ENCODE measurements around the gene XCR1.
"Not testable (repeated sequence)": the region's sequence is repeated elsewhere in the genome, so short reads cannot be mapped to it uniquely, and the experiment has no call there.

XCR1 gene

DNA sequence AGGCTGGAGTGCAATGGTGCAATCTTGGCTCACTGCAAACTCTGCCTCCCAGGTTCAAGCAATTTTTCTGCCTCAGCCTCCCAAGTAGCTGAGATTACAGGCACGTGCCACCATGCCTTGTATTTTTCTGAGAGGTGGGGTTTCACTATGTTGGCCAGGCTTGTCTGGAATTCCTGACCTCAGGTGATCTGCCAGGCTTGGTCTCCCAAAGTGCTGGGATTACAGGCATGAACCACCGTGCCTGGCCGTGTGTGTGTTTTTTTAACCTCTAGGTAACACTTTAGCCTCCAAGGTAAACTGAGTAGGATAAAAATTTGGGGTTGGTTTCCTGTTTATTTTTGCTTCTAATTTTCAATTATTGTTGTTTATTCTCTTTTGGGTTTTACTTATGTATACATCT is 10.8 kb upstream of the XCR1 start:
- not testable (repeated sequence) for DNase-seq

DNA sequence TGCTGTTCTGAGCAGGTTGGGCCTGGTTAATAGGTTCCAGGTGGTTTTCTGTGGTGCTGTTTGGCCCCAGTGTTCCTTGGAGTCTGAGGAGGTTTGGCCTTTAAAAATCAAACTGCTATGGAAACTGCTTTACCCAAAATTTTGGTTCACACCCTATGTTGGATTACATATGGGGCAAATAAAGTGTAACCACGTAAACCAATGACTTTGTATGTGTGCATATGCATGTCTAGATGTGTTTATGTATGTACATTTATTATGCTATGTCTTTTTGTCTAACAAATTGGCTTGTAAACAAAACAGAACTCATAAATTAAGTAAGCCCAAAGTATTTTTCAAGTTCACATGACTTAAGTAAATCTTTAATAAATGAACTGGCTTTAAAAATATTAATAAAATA is 8.9 kb upstream of the XCR1 start:
- no peak for DNase-seq

DNA sequence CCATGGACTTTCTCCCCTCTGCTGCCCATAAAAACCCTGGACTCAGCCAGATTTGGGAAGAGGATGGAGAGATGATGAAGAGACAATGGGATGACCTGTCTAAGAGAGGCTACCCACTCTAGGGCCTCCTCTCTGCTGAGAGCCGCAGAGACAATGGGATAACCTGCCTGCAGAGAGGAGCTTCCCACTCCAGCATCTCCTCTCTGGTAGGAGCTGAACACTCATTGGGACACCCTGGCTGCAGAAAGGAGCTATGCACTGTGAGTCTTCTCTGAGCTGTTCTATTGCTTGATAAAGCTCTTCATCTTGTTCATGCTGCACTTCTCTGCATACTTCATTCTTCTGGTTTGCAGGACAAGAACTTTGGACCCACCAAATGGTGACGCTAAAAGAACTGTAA is 4.5 kb upstream of the XCR1 start:
- no peak for DNase-seq

DNA sequence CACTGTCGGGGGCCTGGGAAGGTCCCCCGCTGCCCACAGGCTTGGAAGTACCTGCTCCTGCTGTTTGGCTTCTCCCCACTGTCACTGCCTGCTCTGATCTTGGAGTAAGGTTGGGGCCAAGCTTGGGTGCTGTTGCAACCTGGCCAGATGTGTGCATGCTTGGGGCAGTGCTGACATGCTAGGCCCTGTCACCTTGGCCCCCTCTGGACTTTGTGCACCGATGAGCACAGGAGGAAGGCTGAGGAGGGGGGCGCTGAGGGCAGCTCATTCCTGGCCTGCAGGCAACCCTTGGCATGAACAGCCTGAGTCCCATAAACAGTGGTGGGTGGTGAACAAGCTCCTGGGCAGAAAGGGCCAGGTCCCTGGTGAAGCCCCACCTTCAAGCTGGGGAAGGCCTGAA is 4.0 kb upstream of the XCR1 start:
- DNase-seq = no peak

DNA sequence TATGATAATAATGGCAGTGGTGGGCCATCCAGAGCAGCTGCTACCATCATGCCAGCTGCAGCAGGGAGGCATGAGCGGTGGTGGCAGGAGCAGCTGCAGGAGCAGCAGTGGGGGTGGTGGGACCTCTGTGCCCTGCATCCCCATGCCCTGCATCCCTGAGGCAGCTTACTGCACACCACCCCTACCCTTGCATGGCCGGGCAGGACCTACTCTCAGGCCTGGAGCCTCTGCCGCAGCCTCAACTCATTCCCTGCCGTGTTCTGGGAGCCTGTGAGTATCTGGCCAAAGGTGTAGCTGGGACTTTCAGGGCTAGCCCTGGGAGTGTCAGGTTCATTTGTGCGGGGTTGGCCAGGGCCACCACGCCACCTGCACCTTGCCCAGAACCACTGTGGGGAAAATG is 3.3 kb upstream of the XCR1 start:
- no peak for DNase-seq

DNA sequence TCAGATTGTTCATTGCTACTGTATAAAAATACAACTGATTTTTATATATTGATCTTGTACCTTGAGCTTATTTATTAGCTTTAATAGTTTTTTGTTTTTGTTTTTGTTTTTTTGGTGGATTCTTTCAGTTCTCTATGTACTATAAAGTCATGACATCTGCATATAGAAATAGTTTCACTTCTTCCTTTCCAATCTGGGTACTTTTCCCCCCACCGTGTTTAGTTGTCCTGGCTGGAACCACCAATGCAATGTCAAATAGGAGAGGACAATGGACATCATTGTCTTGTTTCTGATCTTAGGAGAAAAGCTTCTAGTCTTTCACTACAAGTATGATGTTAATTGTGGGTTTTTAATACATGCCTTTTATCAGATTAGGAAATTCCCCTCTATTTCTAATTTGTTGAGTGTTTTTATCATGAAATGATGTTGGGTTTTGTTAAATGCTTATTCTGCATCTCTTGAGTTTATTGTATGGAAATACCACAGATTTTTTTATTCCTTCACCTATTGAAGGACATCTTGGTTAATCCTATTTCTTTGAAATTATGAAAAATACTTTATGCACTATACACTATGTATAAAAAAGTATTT is 2.8 kb upstream of the XCR1 start:
- no peak for DNase-seq

DNA sequence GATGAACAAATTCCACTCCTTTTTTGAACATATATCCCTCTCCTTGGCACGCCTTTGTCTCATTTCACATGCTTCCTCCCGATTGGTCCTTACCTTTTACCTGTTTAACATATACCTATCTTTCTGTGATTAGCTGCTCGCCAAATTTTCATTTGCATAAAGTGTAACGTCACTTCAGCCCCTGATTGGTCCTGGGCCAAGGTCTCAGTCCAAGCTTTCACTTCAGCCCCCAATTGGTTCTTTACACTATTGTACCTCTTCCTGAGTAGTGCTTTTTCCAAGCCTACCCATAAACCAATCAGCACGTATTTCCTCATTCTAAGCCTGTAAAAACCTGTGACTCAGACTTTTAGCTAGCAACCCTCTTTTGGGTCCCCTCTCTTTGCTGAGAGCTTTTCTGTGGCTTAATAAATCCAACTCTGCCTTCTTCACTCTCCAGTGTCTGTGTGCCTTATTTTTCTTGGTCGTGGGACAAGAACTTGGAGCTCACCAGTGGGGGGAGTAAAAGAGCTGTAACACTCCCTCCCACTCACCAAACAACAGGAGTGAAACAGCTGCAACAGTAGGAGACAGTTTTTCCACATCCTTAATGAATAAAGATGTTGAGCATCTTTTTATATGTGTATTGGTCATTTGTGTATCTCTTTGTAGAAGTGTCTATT is 584 bp upstream of the XCR1 start:
- no peak for DNase-seq

DNA sequence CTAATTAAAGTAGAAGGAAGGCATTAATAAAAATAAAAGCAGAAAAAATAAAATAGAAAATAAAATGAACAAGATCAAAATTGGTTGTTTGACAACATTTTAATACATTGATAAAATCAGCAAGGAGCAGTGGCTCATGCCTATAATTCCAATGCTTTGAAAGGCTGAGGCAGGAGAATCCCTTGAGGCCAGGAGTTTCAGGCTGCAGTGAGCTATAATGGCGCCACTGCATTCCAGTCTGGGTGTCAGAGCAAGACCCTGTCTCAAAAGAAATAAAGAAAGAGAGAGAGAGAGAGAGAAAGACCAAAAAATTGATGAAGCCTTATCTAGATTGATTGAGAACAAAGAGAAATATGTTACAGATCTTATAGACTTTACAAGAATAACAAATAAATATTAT is 2.1 kb downstream of the XCR1 start:
- DNase-seq = peak; percentile 72

DNA sequence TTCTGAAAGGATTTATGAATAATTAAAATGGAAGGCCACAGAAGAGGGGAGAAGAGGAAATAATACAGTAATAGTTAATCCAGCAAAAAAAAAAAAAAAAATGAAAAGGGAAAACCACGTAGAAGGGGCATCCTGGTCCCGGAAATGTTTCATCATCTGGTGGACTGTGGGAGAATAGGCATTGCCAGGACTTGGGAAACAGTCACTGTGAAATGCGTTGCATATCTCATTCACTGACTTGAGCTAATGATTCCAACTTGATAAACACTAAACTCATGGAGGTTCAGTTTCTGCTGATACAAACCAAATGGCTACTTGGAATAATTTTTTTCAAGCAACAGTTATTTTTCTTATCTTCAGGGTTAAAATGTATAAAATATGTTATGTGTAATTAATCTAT is 3.2 kb downstream of the XCR1 start:
- no peak for DNase-seq

DNA sequence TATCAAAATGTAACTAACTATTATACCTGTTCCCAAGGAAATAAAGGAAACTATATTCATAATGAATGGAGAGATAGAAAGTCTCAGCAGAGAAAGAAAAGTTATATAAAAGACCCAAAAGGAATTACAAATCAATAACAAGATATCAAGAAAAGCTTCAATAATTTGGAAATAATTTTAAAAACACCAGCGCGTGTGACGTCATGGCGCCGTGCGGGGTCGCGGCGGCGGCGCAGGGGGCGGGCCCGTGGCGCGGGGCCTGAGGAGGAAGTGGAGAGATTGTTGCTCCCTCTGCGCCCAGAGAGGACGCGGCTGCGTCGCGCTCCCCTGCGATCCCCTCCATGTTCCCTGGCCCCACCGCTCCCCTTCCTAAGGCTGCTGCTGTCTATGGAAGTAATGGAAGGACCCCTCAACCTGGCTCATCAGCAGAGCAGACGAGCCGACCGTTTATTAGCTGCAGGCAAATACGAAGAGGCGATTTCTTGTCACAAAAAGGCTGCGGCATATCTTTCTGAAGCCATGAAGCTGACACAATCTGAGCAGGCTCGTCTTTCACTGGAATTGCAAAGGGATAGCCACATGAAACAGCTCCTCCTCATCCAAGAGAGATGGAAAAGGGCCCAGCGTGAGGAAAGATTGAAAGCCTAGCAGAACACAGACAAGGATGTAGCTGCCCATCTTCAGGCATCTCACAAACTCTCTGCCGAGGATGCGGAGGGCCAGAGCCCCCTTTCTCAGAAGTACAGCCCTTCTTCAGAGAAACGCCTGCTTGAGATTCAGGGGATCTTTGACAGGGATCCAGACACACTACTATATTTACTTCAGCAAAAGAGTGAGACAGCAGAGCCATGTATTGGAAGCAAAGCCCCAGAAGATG is 4.1 kb downstream of the XCR1 start:
- no peak for DNase-seq

DNA sequence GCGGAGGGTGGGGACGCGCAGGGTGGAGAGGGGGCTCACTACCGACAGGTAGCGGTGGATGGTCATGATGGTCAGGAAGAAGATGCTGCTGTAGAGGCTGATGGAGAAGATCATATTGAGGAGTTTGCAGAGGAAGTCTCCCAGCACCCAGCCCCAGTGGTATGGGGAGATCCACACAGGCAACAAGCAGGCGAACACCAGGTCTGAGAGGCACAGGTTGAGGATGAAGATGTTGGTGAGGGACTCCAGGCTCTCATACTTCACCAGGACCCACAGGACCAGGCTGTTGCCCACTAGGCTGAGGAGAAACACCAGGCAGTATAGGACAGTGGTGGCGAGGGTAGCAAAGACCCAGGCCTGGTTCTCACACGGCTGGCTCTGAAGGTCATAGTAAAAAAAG is 5.8 kb downstream of the XCR1 start:
- no peak for DNase-seq

DNA sequence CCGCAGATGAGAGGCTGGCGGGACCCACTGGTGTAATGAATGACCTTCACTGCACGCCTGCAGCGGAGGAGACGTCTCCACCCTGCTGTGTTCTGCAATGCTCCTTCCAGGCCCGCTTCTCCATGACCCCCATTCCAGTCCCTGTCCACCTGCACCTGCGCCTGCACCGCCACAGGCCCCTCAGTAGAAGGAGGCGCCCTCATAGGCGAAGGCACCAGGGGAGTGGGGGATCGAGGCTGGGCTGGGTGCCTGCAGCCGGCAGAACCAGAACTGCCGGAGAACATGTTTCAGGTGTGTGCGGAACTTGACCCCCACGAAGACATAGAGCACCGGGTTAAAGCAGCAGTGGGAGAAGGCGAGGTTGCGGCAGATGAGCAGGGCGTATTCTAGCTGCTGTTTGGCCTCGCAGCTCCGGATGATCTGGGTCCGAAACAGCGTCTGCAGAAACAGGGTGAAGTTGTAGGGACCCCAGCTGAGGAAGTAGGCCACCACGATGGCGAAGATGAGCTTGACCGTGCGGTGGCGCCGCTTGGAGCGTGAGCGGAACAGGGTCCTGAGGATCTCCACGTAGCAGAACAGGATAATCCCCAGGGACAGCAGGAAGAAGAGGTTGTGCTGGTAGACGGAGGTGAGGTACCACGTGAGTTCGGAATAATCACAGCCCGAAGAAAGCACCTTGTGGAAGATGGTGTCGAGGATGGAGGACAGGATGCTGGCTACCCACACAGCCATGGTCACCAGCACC is 6.3 kb downstream of the XCR1 start:
- no peak for DNase-seq

DNA sequence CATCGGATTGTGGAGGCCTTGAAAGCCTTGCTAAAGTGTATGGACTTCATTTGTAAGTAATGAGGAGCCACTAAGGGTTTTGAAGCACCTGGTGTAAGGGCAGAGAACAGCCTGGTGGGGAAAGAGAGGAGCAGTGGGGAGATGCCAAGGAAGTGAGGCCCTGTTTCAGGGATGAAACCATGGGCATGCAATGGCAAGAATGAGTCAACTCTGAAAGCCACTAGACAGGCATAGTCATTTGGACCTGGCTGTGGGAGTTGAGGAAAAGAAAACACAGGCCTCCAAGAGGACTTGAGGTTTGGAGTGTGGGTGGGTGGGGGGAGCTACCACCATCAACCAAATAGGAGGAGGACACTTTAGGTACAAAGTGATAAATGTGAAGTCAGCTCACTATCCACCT is 7.6 kb downstream of the XCR1 start:
- no peak for DNase-seq

DNA sequence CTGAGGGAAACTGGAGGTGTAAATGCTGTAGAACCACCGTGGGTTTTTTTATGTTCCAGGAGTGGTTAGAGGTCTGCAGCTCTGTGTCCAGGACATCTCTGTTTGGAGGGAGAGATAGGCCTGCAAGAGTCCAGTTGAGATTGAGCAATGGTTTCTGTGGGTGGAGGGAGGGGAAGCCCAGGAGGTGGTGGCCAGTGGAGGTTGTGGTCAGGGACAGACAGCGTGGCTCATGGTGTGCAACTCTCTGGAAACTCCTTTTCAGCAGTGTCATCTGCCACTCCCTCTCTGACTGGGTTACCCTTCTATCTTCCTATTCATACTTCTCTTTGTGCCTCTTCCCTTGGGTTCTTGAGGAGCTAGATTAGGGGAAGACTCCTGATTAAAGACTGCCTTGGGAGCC is 9.6 kb downstream of the XCR1 start:
- no peak for DNase-seq

DNA sequence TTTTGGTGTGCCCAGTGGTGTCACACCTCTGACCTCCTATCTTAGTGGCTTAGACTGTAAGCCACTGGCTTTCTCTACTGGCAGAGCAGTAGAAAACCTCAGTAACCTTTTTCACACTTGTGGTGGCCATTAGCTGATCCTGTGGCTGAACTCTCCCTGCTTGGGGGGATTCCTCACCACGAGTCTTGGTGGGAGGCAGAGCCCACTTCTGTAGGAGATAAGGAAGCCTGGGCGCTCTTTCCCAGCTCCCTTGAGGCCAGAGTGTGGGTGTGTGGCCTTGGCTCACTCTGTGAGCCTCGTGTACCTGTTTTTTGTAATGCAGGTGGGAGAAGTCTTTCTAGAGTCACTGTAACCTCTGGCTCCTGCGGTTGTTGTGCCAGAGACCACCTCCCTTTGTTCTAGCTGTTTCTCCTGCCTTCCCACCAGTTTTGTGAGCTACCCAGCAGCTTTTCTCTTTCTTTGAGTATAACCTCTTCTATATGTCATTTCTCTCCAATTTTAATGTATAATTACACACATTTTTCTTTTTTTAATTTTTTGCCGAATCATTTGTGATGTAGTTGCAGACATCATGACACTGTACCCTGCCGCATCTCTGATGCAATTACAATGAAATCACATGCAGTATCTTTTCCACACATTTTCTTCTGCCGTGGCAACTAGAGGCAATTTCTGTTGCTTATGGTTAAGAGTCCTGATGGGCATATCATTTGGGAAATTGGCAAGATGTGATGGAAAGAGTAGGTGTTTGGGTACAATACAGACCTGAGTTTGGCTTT is 13.8 kb downstream of the XCR1 start:
- DNase-seq = peak; percentile 20

DNA sequence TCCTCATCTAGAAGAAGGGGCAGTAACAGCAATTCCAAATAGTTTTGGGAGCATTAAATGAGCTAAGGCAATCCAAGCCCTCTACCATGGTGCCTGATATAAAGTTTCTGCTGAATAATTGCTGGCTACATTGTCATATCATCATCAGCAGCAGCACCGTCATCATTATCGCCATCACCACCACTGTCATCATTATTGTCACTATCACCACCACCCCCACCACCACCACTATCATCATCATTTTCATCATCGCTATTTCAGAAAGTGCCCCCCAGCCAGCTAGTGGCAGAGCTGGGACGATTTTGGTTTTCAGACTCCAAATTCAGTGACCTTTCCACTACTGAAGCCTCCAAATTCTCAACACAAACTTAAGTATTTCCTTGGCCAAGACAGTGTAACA is 15.0 kb downstream of the XCR1 start:
- DNase-seq = peak; percentile 12

DNA sequence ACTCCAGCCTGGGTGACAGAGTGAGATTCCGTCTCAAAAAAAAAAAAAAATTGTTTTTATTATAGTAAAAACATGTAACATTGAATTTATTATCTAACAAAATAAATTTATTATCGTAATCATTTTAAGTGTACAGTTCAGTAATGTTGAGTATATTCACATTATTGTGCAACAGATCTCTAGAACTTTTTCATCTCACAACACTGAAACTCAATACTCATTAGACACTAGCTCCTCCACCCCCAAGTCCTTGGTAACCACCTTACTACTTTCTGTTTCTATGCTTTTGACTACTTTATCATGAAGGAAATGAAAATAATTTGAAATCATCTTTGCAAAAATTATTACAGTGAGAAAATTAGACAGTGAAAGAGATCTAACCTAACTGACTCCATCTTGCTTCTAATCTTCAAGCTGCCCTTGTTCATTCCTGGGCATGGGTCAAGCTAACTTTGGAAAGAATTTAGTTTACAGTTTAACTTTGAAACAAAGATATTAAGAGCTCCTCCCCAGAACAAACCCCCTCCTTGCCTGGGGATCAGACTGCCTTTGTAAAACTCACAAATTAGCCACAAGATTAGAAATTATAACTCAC is 16.7 kb downstream of the XCR1 start:
- no peak for DNase-seq

DNA sequence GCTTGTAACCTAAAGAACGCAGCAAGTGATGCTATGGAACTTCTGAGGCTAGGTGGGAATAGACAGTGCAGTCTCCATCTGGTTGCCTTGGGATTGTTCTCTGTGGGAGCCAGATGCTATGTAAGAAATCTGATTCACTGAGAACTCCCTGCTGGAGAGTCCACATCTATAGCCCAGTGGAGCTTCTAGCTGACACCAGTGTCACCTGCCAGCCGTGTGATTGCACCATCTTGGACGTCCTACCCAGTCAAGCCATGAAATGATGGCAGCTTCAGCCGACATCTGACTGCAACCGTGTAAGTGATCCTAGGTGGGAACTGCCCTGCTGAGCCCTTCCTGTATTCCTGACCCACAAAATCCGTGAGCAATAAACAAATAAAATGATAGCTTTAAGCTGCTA is 19.2 kb downstream of the XCR1 start:
- DNase-seq = no peak

DNA sequence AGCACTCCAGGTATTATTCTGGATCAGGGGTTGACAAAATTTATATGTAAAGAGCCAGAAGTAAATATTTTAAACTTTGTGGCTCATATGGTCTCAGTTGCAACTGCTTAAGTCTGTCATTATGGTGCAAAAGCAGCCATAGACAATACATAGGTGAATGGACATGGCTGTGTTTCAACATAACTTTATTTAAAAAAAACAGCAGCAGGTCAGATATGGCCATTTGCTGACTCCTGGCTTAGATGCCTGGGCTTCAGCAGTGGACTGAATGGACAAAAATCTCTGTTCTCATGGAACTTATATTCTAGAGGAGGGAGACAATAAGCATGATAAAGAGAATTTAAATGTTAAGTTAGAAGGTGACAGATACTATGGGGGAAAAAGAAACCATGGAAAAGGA is 20.0 kb downstream of the XCR1 start:
- DNase-seq = no peak

DNA sequence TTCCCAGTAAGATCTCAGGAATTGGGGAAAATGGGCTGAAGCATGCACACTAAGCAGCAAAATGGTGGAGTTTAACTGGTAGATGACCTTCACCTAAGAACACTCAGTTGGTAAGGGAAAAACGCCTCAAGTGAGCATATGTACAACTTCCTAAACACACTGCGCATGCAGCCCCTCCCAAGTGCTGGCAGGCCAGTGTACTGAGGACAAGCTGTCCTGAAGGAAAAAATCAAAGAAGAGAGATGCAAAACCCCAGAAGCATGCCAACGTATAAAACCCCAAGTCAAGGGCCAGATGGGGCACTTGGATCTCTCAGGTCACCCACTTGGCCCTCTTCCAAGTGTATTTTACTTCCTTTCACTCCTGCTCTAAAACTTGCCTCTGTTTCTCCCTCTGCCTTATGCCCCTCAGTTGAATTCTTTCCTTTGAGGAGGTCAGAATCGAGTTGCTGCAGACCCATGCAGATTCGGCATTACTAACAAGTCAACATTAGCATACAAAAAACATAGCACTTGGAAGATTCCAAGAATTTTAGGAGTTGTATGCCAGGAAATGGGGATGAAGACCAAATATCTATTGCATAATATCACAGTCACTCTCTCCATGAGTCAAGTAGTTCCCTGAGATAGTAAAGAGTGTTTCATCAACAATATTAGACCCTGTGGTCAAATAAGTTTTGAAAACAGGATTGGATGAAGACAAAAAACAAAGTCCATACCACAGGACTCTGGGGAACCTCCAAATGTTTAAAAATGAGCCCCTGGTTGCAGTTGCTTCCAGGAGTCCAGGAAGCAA is 20.8 kb downstream of the XCR1 start:
- no peak for DNase-seq

DNA sequence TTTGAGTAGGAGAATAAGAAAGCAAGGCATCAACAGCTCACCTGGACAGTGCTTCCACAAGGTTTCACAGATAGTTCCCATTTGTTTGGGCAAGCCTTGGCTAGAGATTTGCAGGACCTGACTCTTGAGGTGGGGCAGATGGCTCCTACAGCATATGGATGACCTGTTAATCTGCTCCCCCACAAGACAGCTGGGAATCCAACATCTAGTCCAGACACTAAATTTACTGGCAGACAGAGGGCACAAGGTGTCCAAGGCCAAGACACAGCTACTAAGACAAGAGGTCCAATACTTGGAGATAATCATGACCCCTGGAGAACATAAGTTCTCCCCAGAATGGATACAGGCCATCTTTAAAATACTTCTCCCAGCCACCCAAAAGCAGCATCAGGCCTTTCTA is 23.6 kb downstream of the XCR1 start:
- not testable (repeated sequence) for DNase-seq
